ENCODE measurements around the gene HOXC12. TPM values are rescaled to one million over a fixed set of nuclear protein-coding genes. Genes with fewer than 3 reads are reported as not detected.

The HOXC12 gene
- total RNA-seq, 1 donor from 2014 or later: not detected

- DNase-seq (ENCODE audit: low spot score): no peak
Measured at GRCh38 chr12:53940443-53941014, 14.2 kb upstream of the HOXC12 start.

GRCh38 chr12:53941187-53941586, 13.5 kb upstream of the HOXC12 start:
- DNase-seq (ENCODE audit: low spot score): no peak

GRCh38 chr12:53941750-53942149, 13.0 kb upstream of the HOXC12 start:
- DNase-seq (ENCODE audit: low spot score): no peak

- DNase-seq (ENCODE audit: low spot score): no peak
Measured at GRCh38 chr12:53942467-53942997, 12.2 kb upstream of the HOXC12 start.

- no peak for DNase-seq (ENCODE audit: low spot score)
Measured at GRCh38 chr12:53944209-53944608, 10.5 kb upstream of the HOXC12 start.

- no peak for DNase-seq (ENCODE audit: low spot score)
Measured at GRCh38 chr12:53944907-53945847, 9.5 kb upstream of the HOXC12 start.

- no peak for DNase-seq (ENCODE audit: low spot score)
Measured at GRCh38 chr12:53947743-53948142, 7.0 kb upstream of the HOXC12 start.

- no peak for DNase-seq (ENCODE audit: low spot score)
Measured at GRCh38 chr12:53948650-53949593, 5.8 kb upstream of the HOXC12 start.

- DNase-seq (ENCODE audit: low spot score): no peak
Measured at GRCh38 chr12:53949631-53950436, 4.9 kb upstream of the HOXC12 start.

- no peak for DNase-seq (ENCODE audit: low spot score)
Measured at GRCh38 chr12:53950437-53950773, 4.3 kb upstream of the HOXC12 start.

GRCh38 chr12:53950789-53951576, 3.7 kb upstream of the HOXC12 start:
- DNase-seq (ENCODE audit: low spot score): no peak

- no peak for DNase-seq (ENCODE audit: low spot score)
Measured at GRCh38 chr12:53951577-53952334, 2.9 kb upstream of the HOXC12 start.

- no peak for DNase-seq (ENCODE audit: low spot score)
Measured at GRCh38 chr12:53952335-53952694, 2.4 kb upstream of the HOXC12 start.

- DNase-seq (ENCODE audit: low spot score): no peak
Measured at GRCh38 chr12:53952871-53953734, 1.6 kb upstream of the HOXC12 start.

GRCh38 chr12:53953831-53954693, 641 bp upstream of the HOXC12 start:
- DNase-seq (ENCODE audit: low spot score): no peak

- DNase-seq (ENCODE audit: low spot score): no peak
Measured at GRCh38 chr12:53955036-53955775, 503 bp downstream of the HOXC12 start.

GRCh38 chr12:53955776-53956250, 1.1 kb downstream of the HOXC12 start:
- no peak for DNase-seq (ENCODE audit: low spot score)
